Activated B cell treated with CpG ODN at 0.5 μM for 24 hours (primary cell): ENCODE results near the gene PRR22. TPM values are rescaled to one million over a fixed set of nuclear protein-coding genes. Genes with fewer than 3 reads are reported as not detected.

ENCODE experiments used
- ATAC-seq: fragments of 200-7000 bp; cut with Tn5 transposase; one replicate; pipeline ENCODE4 v1.10.0; 2021; ENCODE audit warnings: low read depth, mild to moderate bottlenecking, moderate library complexity
- CTCF ChIA-PET: fragments of 350-600 bp; sonication (Branson Sonifier 250); formaldehyde crosslinking; loops from one replicate; lab custom pipeline; 2021; ENCODE audit warnings: antibody characterized with exemption; lab: Charles Lee
- POLR2A ChIA-PET: fragments of 350-600 bp; sonication (Branson Sonifier 250); formaldehyde crosslinking; loops from one replicate; lab custom pipeline; 2021; ENCODE audit warnings: antibody characterized with exemption; lab: Charles Lee
- DNase-seq: peaks from one replicate; pipeline ENCODE4 v3.0.0; 2022
- H3K27ac Mint-ChIP-seq: one replicate; pipeline ENCODE4 v1.8.0; 2020; ENCODE audit warnings: mixed read lengths
- H3K27me3 Mint-ChIP-seq: one replicate; pipeline ENCODE4 v1.8.0; 2021; ENCODE audit warnings: mixed read lengths
- H3K36me3 Mint-ChIP-seq: one replicate; pipeline ENCODE4 v1.8.0; 2021; ENCODE audit warnings: low read depth, mixed read lengths
- H3K4me1 Mint-ChIP-seq: one replicate; pipeline ENCODE4 v1.8.0; 2021; ENCODE audit warnings: mixed read lengths
- H3K4me3 Mint-ChIP-seq: one replicate; pipeline ENCODE4 v1.8.0; 2020; ENCODE audit warnings: mild to moderate bottlenecking, mixed read lengths
- H3K9me3 Mint-ChIP-seq: one replicate; pipeline ENCODE4 v1.8.0; 2020; ENCODE audit warnings: mixed read lengths
- intact Hi-C: fragments of 100-400 bp; cut with micrococcal nuclease; formaldehyde crosslinking; loops from one replicate; pipeline ENCODE4 v1.15.1; 2024
- total RNA-seq: library from RNA; stranded (reverse); gene quantifications from 2 replicates; pipeline ENCODE4 v1.2.3, GENCODE V29; 2022
- TF ChIP-seq, protein P1 (sequence below): fragments of 200-600 bp; IDR thresholded peaks from one replicate; pipeline ENCODE4 v1.8.0; 2022; ENCODE audit warnings: antibody characterized with exemption, mild to moderate bottlenecking

The PRR22 gene
- total RNA-seq, result 7.5 and 9.8 TPM in 2 replicates

DNA sequence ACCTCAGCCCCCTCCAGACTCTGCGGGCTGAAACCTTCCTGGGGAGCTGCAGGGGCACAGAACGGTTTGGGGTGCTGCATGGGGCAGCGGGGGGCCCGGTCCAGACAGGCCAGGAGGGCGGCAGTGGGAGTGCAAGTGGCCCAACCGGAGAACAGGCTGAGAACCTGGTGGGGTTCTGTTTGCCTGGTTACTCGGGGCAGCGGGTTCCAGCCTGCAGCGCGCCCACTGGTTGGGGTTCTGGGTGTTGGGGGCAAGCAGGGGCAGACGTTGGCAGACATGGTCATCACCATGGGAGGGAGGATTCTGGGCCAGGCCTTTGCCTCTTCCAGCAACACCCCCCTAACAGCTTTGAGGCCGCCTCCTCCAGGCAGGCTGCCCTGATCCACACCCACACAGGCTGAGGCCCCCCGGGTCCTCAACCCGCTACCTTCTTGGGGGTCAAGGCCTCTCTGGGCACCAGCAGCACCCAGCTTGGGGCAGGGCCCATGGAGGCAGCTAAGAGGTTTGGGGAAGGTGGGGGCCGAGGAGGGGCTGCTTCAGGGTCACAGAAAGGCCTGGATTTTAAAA is at the start of gene PRR22:
Gene PRR22 (minus strand): TSS at position 166 of the 567 bp plus-strand sequence. CDS start 86 bp downstream, at position 80.
- TF ChIP-seq, protein P1, sequence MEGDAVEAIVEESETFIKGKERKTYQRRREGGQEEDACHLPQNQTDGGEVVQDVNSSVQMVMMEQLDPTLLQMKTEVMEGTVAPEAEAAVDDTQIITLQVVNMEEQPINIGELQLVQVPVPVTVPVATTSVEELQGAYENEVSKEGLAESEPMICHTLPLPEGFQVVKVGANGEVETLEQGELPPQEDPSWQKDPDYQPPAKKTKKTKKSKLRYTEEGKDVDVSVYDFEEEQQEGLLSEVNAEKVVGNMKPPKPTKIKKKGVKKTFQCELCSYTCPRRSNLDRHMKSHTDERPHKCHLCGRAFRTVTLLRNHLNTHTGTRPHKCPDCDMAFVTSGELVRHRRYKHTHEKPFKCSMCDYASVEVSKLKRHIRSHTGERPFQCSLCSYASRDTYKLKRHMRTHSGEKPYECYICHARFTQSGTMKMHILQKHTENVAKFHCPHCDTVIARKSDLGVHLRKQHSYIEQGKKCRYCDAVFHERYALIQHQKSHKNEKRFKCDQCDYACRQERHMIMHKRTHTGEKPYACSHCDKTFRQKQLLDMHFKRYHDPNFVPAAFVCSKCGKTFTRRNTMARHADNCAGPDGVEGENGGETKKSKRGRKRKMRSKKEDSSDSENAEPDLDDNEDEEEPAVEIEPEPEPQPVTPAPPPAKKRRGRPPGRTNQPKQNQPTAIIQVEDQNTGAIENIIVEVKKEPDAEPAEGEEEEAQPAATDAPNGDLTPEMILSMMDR, result no peak
- Mint-ChIP-seq H3K4me1 (peaks cover 1% of the 10 kb centered on the region), H3K9me3 (no peaks in the 10 kb centered on the region), H3K27ac (no peak within 1 kb of the TSS), H3K27me3 (no peaks in the 10 kb centered on the region), H3K36me3 (peaks cover 43% of the 10 kb centered on the region), H3K4me3 (no peak within 1 kb of the TSS)
- intact Hi-C loops, result no loop called here
- DNase-seq, result no peak
- ATAC-seq, result no peak
- ChIA-PET POLR2A (no interaction called here), CTCF (no interaction called here)

DNA sequence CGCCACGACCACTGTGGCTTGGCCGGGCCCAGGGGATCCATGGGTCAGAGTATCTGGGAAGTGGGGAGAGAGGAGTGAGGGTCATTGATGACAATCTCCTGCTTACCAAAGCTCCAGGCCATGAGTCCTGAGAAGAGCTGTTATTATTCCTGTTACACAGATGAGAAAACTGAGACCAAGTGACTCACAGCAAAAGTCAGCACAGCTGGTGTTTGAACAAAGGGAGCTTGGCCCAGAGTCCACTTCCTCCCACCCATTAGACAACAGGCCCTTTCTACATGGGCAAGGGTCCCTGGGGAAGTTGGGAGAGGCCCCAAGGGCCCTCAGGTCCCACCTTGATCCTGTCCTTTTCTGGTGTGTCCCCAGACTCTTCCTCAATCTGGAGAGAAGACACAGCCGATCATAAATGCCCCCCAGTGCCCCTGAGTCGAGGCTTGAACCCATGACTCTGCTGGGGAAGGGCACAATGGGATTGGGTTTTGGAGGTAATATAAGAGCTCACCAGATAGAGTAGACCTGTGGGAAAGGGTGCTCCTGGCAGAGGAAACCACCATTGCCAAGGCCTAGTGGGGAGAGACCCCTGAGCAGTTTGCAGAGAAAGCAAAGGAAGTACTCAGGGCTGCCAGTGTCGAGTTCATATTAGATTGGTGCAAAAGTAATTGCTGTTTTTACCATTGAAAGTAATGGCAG is 48.1 kb upstream of the PRR22 start:
- DNase-seq (no peak), ATAC-seq (no peak)
- Mint-ChIP-seq H3K27ac (no peak overlapping the region), H3K9me3 (no peaks in the 10 kb centered on the region), H3K27me3 (peaks cover 13% of the 10 kb centered on the region), H3K36me3 (peaks cover 2% of the 10 kb centered on the region), H3K4me3 (no peak overlapping the region), H3K4me1 (peaks cover 9% of the 10 kb centered on the region)
- intact Hi-C loops, result no loop called here
- ChIA-PET CTCF (no interaction called here), POLR2A (no interaction called here)
- TF ChIP-seq, protein P1, result no peak

DNA sequence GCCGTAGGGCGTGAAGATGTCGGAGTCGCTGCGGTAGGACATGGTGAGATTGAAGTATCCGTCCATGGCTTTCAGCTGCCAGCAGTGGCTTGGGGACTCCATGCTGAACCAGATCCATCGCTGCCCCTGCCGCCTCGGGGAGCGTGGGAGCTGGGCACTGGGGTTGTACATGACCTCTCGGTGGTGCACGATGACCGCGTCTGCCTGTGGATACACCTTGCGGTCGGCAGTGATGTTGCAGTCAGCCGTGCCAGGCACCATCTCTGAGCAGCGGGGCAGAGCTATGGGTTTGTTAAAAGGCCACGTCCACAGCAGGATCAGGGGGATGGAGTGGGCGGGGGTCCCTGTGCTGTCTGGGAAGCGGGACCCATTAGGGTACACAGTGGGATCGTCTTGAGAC is 47.5 kb upstream of the PRR22 start:
- H3K9me3 Mint-ChIP-seq, result no peaks in the 10 kb centered on the region

DNA sequence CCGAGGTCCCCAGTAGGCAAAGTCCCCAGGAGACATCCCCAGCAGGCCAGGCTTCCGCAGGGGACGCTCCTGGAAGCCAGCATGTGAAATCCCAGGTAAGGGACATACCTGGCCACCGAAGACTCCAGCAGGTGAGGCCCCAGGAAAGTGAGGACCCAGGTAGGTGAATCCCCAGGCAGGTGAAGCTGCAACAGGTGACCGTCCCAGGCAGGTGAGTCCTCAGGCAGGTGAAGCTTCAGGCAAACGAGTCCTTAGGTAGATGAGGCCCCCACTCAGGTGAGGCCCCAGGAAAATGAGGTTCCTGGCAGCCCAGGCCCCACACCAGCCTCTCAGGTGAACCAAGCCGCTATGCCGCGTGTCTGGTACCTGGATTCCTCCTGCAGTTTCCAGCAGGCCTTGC is 46.6 kb upstream of the PRR22 start:
- H3K9me3 Mint-ChIP-seq, result no peaks in the 10 kb centered on the region
- H3K4me3 Mint-ChIP-seq, result no peak overlapping the region
- no peak overlapping the region for H3K27ac Mint-ChIP-seq
- no peak for ATAC-seq
- DNase-seq, result no peak
- CTCF ChIA-PET, result no interaction called here
- TF ChIP-seq, protein P1, result no peak
- peaks cover 2% of the 10 kb centered on the region for H3K36me3 Mint-ChIP-seq
- H3K4me1 Mint-ChIP-seq, result peaks cover 18% of the 10 kb centered on the region
- H3K27me3 Mint-ChIP-seq, result peaks cover 13% of the 10 kb centered on the region
- POLR2A ChIA-PET, result no interaction called here
- intact Hi-C loops, result no loop called here

More for the DNA sequence above, 47.5 kb upstream of the PRR22 start:
- ATAC-seq, result no peak
- H3K27ac Mint-ChIP-seq, result no peak overlapping the region
- DNase-seq, result no peak
- H3K4me1 Mint-ChIP-seq, result peaks cover 12% of the 10 kb centered on the region
- TF ChIP-seq, protein P1, result no peak
- H3K4me3 Mint-ChIP-seq, result no peak overlapping the region
- POLR2A ChIA-PET, result no interaction called here
- peaks cover 13% of the 10 kb centered on the region for H3K27me3 Mint-ChIP-seq
- CTCF ChIA-PET, result no interaction called here
- intact Hi-C loops, result no loop called here
- peaks cover 2% of the 10 kb centered on the region for H3K36me3 Mint-ChIP-seq

DNA sequence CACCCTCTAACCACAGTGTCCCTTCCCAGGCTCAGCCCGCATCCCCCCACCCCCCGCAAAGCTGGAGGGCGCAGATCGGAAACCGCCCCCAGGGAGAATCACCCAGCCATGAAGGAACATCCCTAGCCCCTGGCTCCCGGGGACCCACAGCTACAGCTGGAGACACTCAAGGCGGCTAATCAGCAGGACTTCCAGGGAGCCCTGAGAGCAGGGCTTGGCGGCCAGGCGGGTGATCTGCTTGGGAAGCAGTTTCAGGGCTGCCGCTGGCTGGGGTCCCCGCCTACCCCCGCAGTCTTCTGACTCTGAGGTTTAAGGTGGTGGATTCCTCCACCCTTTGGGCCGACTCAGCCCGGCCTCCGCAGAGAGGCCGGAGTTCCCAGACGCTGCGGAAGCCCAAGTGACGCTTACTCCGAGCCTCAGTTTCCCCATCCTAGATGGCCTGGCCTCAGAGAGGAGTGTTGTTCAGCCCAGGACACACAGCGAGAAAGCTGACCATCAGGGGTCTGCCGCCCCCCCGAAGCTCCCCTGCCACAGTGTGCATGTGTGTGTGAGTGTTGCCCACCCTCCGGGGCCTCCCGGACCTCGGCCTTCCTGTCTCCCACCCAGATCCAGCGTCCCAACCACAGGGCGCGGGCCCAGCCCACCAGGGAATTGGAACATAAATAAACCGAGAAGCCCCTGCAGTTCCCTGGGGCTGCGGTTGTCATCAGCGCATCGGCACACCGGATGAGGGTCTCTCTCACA is 45.2 kb upstream of the PRR22 start:
- Mint-ChIP-seq H3K36me3 (peaks cover 2% of the 10 kb centered on the region), H3K4me1 (peaks cover 18% of the 10 kb centered on the region), H3K27ac (no peak overlapping the region), H3K9me3 (no peaks in the 10 kb centered on the region), H3K27me3 (peaks cover 13% of the 10 kb centered on the region), H3K4me3 (no peak overlapping the region)
- POLR2A ChIA-PET, result interaction anchor here (2.0 to 3.6 kb wide), 2 partner anchors 39 to 74 kb away, joined by 15 to 34 read pairs; partner anchors contain the start of genes DUS3L, NDUFA11 and VMAC
- CTCF ChIA-PET, result interaction anchor here (1.9 kb wide), 1 partner anchor 26 kb away, joined by 9 read pairs; the partner anchor contains the start of gene NRTN
- TF ChIP-seq, protein P1, result no peak
- ATAC-seq, result no peak
- no peak for DNase-seq
- intact Hi-C loops, result loop anchor here (2.0 kb wide), 1 partner anchor 139 kb away; the partner anchor contains the start of gene RPL36
